Stimulated activated naive CD4-positive, alpha-beta T cell (primary cell): ENCODE data around the gene KLKB1.

Source experiments
- DNase-seq, 6 experiments: peaks; one replicate each; lab custom pipeline; 2025; lab: John Stamatoyannopoulos, UW

The KLKB1 gene

GRCh38 chr4:186307916-186308315 is 80.6 kb downstream of the KLKB1 start:
- DNase-seq = no peak
